SU-DHL-6 (cell line): ENCODE data around the gene ZBTB44.

ENCODE experiments used
- EZH2phosphoT487 ChIP-seq: fragments of 200-600 bp; sonication (generic), shearing (Covaris generic); conservative IDR thresholded peaks from 2 replicates; pipeline ENCODE4 v1.6.1; 2018; ENCODE audit warnings: mild to moderate bottlenecking, antibody characterized with exemption, low read length, moderate library complexity, mixed read lengths
- TF ChIP-seq, protein P1 (sequence below): fragments of 200-600 bp; sonication (generic); IDR thresholded peaks from one replicate; pipeline ENCODE4 v1.5.1; 2017; ENCODE audit warnings: antibody characterized with exemption, mild to moderate bottlenecking, low read length, moderate library complexity; ENCODE audit not compliant: insufficient read depth, poor library complexity, severe bottlenecking

DNA sequence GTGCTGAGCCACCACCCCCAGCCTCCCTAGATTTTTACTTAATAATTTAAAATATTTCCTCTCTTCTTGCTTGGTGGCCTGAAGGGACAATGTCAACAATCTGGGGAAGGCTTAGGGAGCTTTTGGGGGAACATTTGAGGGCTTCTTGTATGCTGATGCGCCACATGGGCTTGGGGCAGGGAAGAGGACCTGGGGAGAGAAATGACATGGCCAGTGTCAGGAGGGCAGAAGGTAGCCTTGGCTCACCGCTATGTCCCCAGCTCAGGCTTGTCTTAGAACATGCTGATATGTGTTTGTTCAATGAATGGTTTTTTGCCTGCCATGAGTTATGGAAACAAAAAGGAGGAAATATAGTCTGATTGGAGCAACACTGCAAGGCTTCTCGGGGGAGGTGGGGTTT, 103.6 kb downstream of the ZBTB44 start:
- TF ChIP-seq EZH2phosphoT487: no peak
- TF ChIP-seq, protein P1, sequence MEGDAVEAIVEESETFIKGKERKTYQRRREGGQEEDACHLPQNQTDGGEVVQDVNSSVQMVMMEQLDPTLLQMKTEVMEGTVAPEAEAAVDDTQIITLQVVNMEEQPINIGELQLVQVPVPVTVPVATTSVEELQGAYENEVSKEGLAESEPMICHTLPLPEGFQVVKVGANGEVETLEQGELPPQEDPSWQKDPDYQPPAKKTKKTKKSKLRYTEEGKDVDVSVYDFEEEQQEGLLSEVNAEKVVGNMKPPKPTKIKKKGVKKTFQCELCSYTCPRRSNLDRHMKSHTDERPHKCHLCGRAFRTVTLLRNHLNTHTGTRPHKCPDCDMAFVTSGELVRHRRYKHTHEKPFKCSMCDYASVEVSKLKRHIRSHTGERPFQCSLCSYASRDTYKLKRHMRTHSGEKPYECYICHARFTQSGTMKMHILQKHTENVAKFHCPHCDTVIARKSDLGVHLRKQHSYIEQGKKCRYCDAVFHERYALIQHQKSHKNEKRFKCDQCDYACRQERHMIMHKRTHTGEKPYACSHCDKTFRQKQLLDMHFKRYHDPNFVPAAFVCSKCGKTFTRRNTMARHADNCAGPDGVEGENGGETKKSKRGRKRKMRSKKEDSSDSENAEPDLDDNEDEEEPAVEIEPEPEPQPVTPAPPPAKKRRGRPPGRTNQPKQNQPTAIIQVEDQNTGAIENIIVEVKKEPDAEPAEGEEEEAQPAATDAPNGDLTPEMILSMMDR: no peak
